Hepatocyte (in vitro differentiated cells): ENCODE measurements around the gene CENPB. TPM values are rescaled to one million over a fixed set of nuclear protein-coding genes. Genes with fewer than 3 reads are reported as not detected.

ENCODE experiments used
- DNase-seq: peaks from one replicate; pipeline ENCODE4 v3.0.0-alpha.2; 2016; ENCODE audit warnings: low spot score
- H2AFZ ChIP-seq: fragments of 200-600 bp; sonication (generic); 2 replicates; pipeline ENCODE4 v1.6.0; 2016; ENCODE audit warnings: antibody characterized with exemption, mild to moderate bottlenecking
- H3K27ac ChIP-seq: fragments of 200-600 bp; sonication (generic); 2 replicates; pipeline ENCODE4 v1.5.1; 2016; ENCODE audit warnings: mild to moderate bottlenecking
- H3K27me3 ChIP-seq: fragments of 200-600 bp; sonication (generic); 2 replicates; pipeline ENCODE4 v1.6.1; 2016
- H3K36me3 ChIP-seq: fragments of 200-600 bp; sonication (generic); replicated peaks from 2 replicates; pipeline ENCODE4 v1.5.1; 2016; ENCODE audit warnings: low read depth; ENCODE audit not compliant: insufficient read depth
- H3K4me1 ChIP-seq: fragments of 200-600 bp; sonication (generic); 2 replicates; pipeline ENCODE4 v1.5.1; 2016; ENCODE audit warnings: mild to moderate bottlenecking, moderate library complexity; ENCODE audit not compliant: insufficient read depth
- H3K4me2 ChIP-seq: fragments of 200-600 bp; sonication (generic); 2 replicates; pipeline ENCODE4 v1.6.0; 2016
- H3K4me3 ChIP-seq: fragments of 200-600 bp; sonication (generic); 2 replicates; pipeline ENCODE4 v1.5.1; 2016; ENCODE audit warnings: mild to moderate bottlenecking
- H3K79me2 ChIP-seq: fragments of 200-600 bp; sonication (generic); 2 replicates; pipeline ENCODE4 v1.6.0; 2017; ENCODE audit warnings: mild to moderate bottlenecking
- H3K9me2 ChIP-seq: fragments of 200-600 bp; sonication (generic); replicated peaks from 2 replicates; pipeline ENCODE4 v1.6.0; 2017; ENCODE audit warnings: mild to moderate bottlenecking; ENCODE audit not compliant: insufficient read depth
- H3K9me3 ChIP-seq: fragments of 200-600 bp; sonication (generic); 2 replicates; pipeline ENCODE4 v1.5.1; 2016; ENCODE audit warnings: low read depth, mild to moderate bottlenecking
- H4K20me1 ChIP-seq: fragments of 200-600 bp; sonication (generic); 2 replicates; pipeline ENCODE4 v1.6.0; 2016; ENCODE audit warnings: mild to moderate bottlenecking; ENCODE audit not compliant: insufficient read depth, poor library complexity, severe bottlenecking
- CTCF ChIP-seq: fragments of 200-600 bp; sonication (generic); IDR thresholded peaks from 2 replicates; pipeline ENCODE4 v1.5.1; 2016; ENCODE audit warnings: antibody characterized with exemption, mild to moderate bottlenecking; ENCODE audit not compliant: poor library complexity
- EZH2 ChIP-seq: fragments of 200-600 bp; sonication (generic); IDR thresholded peaks from 2 replicates; pipeline ENCODE4 v1.6.1; 2016; ENCODE audit warnings: antibody characterized with exemption, mild to moderate bottlenecking, borderline replicate concordance
- EZH2phosphoT487 ChIP-seq: fragments of 200-600 bp; sonication (generic); IDR thresholded peaks from one replicate; pipeline ENCODE4 v1.6.1; 2018; ENCODE audit warnings: antibody characterized with exemption, mild to moderate bottlenecking, low read depth, moderate library complexity; ENCODE audit not compliant: unreplicated experiment, severe bottlenecking
- WGBS: methylation state at CpG from one replicate; pipeline ENCODE4 v1.1.6; 2016; ENCODE audit warnings: low lambda C conversion rate; ENCODE audit errors: missing lambda C conversion rate; 5-methylcytosine and 5-hydroxymethylcytosine counted together
- polyA plus RNA-seq: library from polyadenylated mRNA; unstranded; fragments of >200 nt; fragmentation: Nextera tagmentation; extraction: Ambion mirVana; gene quantifications from 2 replicates; pipeline ENCODE4 v1.2.1, GENCODE V29; 2016
- total RNA-seq: library from RNA; depleted of rRNA; stranded (reverse); fragments of >200 nt; gene quantifications from 2 replicates; pipeline ENCODE4 v1.2.3, GENCODE V29; 2014

The CENPB gene
- total and polyA plus RNA-seq, 2 experiments from 2014 or later, result 21.2 to 46.7 TPM

DNA sequence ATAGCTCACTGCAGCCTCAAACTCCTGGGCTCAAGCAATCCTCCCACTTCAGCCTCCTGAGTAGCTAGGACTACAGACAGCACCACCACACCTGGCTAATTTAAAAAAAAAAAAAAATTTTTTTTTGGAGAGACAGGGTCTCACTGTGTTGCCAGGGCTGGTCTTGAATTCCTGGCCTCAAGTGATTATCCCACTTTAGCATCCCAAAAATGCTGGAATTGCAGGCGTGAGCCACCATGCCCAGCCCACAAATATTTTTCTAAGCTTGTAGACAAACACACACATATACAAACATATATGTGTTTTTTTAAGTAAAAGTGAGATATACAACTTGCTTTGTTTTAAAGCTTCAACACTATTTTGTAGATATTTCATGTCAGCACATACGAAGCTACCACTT, 43.3 kb downstream of the CENPB start:
- 94% methylated on average over 2 of the region's 2 CpGs for WGBS
- no peak for DNase-seq
- Histone ChIP-seq H3K9me2 (no peaks in the 10 kb centered on the region), H3K36me3 (no peaks in the 10 kb centered on the region), H3K9me3 (no peaks in the 10 kb centered on the region), H3K4me3 (no peak overlapping the region), H3K4me2 (no peak overlapping the region), H3K27me3 (peaks cover 36% of the 10 kb centered on the region), H3K27ac (no peak overlapping the region), H3K4me1 (no peaks in the 10 kb centered on the region), H2AFZ (no peak overlapping the region), H3K79me2 (no peaks in the 10 kb centered on the region), H4K20me1 (no peaks in the 10 kb centered on the region)
- TF ChIP-seq CTCF (no peak), EZH2phosphoT487 (no peak), EZH2 (no peak)

DNA sequence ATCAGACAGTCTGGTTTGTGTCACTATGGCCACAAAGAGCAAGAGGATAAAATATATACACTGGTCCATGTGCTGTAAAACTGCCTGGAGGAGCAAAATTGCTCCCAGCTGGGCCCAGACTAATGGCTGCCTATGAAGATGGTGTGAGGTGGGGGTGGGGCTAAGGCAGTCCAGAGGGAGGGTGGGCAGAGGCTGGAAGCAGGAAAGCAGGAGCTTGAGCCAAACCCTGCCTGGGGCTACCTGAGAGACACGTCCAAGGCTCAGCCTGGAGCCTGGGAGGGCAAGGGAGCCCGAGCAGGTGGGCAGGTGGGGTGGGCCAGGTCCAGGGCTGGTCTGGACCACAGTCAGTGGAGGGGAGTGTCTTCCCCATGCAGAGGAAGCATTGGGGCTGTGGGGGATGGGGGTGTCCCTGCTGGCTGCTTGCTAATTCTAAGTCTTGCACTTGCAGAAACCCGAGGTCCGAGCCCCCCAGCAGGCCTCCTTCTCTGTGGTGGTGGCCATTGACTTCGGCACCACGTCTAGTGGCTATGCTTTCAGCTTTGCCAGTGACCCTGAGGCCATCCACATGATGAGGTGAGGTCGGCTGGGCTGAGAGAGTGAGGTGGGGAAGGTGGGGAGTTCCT, 44.6 kb downstream of the CENPB start:
- no peak overlapping the region for H2AFZ ChIP-seq
- no peak overlapping the region for H3K4me3 ChIP-seq
- no peaks in the 10 kb centered on the region for H3K4me1 ChIP-seq
- H3K36me3 ChIP-seq, result no peaks in the 10 kb centered on the region
- H3K27ac ChIP-seq, result no peak overlapping the region
- no peaks in the 10 kb centered on the region for H4K20me1 ChIP-seq
- peaks cover 24% of the 10 kb centered on the region for H3K27me3 ChIP-seq
- no peaks in the 10 kb centered on the region for H3K9me3 ChIP-seq
- H3K79me2 ChIP-seq, result no peaks in the 10 kb centered on the region
- no peaks in the 10 kb centered on the region for H3K9me2 ChIP-seq
- H3K4me2 ChIP-seq, result no peak overlapping the region
- WGBS, result 67% methylated on average over 7 of the region's 7 CpGs
- no peak for TF ChIP-seq EZH2
- no peak for TF ChIP-seq EZH2phosphoT487
- TF ChIP-seq CTCF, result no peak
- no peak for DNase-seq

- Histone ChIP-seq H3K4me1 (no peaks in the 10 kb centered on the region), H3K9me2 (no peaks in the 10 kb centered on the region), H3K36me3 (no peaks in the 10 kb centered on the region), H2AFZ (no peak overlapping the region), H3K4me3 (no peak overlapping the region), H3K27ac (no peak overlapping the region), H3K79me2 (no peaks in the 10 kb centered on the region), H3K9me3 (no peaks in the 10 kb centered on the region), H3K27me3 (peaks cover 15% of the 10 kb centered on the region), H4K20me1 (no peaks in the 10 kb centered on the region), H3K4me2 (no peak overlapping the region)
- WGBS, result 95% methylated on average over 15 of the region's 15 CpGs
- no peak for DNase-seq
- TF ChIP-seq CTCF, result no peak
- no peak for TF ChIP-seq EZH2phosphoT487
- no peak for TF ChIP-seq EZH2
These were observed 45.8 kb downstream of the CENPB start for GRCh38 chr20:3740615-3741301.
